Measurements from ENCODE around the gene LRFN2.

The LRFN2 gene

DNA sequence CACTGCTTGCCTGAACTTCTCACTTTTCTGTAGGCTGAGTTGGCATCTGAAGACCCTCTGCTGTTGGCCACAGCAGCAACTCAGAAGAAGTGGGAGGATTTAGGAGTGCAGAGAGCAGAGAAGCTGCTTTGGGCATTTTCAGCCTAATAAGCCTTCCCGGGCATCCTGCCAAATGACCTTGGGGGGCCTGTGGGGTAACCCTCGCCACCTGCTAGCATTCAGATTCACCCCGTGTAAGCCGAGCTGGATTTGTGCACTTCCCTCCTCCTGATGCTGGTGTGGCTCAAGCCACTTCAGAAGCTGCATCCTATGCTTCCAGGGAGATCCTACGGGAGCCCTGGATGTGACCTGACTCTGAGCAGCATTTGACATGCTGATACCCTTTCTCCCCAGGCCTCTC lies 114.8 kb downstream of the LRFN2 start:
- DNase-seq, result no peak

DNA sequence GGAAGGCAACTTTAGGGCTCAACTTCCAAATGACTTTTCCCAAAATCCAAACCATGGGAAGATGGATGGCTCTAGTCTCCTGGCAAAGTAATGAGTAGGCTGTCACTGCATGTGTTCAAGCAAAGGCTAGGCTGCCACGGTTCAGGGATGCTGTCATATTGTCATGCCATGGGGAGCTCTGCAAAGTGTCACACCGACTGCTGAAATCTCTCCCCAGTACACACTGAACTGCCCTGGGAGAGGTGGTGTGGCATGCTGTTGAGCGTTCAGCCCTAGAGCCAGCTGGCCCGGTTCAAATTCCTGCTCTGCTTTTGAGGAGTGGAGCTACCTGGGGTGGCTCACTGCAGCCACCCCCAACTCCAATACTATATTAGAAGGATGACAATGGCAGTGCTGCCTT lies 115.9 kb downstream of the LRFN2 start:
- no peak for DNase-seq

DNA sequence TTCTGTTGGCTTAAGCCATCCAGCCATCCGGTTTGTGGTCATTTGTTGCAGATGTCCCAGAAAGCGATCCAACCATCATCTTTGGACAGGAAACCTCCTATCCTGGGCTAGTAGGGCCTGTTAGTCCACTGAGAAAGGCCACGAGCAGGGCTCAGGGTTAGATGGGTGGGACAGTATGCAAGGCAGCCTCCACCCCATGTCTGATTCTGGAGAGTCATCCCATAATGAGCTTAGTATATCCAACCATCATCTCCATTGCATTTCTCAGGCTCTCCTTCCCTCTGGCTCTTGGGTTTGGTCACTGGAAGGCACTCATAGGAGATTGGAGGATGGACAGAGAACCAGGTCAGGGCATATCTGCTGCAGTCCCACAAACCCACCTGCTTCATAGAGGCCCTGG lies 117.8 kb downstream of the LRFN2 start:
- DNase-seq, result no peak

DNA sequence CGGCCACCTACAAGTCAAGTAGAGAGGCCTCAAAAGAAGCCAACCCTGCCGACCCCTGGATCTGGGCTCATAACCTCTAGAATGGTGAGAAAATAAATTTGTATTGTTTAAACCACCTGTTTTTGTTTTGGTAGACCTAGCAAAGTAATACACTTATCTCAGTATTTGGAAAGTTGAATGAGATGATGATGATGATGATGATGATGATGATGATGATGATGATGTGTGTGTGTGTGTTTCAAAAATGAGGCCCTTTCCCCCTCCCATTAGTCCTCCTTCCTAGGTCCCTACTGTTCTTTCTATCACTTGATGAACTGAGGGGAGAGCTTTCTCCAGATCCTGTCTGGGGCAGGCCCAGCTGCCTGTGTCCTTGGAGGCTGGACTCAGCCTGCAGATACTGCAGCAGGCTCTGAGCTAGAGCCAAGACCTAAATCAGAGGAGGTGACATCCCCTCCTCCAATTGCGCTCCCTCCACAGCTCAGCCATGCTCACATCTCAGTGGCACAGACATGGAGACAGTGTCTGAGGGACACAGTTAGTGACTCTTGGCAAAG lies 120.1 kb downstream of the LRFN2 start:
- no peak for DNase-seq

DNA sequence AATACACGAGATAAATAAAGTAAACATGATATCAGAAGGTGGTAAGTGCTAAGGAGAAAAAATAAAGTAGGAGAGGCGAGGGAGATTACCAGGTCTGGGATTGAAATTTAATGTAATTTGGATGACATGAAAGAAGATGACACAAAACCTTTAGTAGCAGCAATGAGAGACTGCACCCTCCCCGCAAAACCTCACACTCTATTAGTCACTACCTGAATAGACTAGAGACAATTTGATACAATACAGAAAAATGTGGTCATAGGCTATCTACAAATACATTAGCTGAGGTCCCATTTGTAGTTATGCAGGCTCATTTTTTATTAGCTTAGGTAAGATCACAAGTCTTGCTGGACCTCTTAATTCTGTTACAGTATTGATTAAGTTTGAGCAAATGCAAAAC lies 125.5 kb downstream of the LRFN2 start:
- DNase-seq, result no peak

DNA sequence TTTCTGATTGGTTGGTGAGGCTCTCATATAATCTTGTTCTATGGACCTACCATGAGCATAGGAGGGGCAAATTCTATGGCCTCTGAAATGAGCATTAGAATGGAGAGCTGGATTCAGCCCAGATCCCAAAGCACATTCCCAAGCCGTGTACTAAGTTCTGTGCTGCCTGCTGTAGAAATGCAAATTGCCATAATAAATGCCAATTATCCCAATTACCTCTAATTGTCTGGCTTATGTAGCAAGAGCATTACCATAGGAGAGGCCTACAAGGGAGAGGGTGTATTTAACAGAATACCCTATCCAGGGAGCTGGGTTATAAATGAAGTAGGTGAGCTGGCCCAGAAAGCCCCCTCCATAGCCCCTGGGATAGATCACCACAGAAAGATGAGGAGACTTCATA lies 126.8 kb downstream of the LRFN2 start:
- DNase-seq, result no peak

DNA sequence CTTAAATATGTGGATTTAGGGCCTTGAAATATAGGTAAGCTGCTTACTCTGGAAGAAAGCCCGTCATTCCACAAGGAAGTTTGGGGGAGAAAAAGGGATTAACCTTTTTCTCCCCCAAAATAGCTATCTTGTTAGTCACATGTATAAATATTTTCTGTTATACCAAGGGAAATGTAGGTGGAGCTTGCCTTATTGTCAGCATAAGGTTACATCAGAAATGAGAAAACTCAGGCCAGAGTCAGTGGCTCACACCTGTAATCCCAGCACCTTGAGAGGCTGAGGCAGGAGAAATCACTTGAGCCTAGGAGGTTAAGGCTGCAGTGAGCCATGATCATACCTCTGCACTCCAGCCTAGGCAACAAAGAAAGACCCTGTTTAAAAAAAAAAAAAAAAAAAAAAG lies 129.9 kb downstream of the LRFN2 start:
- no peak for DNase-seq

DNA sequence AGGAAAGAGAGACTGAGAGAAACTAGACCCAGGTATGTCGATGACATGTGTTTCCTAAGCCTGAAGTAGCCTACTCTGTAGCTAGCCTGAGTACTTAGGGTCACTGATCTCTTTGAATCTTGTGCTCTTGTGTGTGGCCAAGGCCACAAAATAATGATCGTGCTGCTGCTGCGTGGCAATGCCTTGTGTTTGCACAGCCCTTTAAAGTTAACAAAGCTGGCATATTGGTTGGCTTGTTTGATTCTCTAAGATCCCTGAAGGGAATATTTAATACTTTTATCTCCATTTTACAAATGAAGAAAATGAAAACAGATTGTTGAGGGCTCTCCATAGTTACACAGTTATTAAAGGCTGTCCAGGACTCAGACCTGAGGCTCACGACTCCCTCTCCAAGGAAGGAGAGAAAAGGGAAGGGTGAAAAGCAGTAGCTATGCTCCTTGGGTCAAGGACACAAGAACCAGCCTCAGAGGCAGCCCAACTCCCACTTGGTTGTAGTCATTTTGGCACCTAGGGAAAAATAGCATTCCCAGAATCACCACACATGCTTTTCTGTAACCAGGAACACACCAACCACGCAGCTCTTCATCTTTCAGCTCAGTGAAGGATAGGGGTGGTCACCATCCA lies 130.7 kb downstream of the LRFN2 start:
- DNase-seq, result no peak

DNA sequence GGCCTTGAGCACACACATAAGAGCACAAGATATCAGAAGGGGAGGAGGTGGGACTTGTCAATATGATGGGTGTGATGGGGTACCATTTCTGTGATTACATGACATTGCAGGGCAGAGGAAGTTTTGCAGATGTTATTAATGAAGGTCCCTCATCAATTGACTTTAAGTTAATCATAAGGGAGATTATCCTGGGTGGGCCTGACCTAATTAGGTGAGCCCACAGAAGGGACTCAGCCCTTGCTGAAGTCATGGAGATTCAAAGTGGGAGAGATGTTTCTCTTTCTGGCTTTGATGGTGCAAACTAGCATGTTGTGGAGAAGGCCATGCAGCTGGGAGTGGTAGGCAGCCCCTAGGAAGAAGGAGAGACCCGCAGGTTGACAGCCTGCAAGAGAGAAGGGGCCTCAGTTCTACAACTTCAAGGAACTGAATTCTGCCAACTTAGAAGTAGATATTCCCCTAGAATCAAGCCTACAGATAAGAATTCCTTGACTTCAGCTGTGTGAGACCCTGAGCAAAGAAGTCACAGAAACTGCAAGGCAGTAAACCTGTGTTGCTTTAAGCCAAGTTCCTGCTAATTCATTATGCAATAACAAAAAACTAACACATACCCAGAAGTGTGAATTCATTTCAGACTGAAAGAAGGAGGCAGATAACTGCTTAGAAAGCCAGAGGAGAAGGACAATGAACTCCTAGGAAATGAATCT lies 131.3 kb downstream of the LRFN2 start:
- DNase-seq, result no peak

DNA sequence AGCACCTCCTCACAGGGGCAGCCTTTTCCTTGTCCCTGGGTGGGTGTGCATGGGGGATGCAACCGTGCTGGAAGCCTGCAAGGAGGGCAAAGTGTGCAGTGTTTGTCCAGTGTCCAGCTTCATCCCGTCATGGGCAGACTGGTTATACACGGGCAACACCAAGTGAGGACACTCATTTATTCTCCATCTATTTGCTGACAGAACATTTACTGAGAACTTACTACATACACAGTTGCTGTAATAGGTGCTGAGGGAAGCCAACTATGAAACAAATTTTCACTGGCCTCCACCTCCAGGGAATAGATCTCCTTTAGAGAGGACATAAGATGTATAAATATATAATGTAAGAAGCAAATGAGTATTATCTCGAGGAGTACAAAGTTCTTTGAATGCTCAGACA lies 136.7 kb downstream of the LRFN2 start:
- no peak for DNase-seq

DNA sequence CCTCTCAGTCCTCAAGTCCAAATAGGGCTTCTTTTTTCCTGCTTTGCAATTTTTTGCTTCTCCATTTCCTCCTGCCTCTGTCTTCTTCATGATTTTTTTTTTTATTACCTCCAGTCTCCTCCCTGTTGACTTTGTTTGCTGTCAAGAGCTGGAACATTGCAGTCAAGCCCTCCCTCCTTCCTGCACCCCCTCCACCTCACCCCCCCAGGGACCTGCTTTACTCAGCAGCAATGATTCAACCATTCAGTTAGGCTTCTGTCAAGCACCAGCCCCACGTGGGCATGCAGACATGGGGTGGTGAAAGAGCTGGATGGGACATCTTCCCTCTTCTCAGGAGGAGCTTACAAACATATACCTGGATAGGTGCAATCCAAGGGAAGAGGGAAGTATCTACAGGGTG lies 142.4 kb downstream of the LRFN2 start:
- no peak for DNase-seq

DNA sequence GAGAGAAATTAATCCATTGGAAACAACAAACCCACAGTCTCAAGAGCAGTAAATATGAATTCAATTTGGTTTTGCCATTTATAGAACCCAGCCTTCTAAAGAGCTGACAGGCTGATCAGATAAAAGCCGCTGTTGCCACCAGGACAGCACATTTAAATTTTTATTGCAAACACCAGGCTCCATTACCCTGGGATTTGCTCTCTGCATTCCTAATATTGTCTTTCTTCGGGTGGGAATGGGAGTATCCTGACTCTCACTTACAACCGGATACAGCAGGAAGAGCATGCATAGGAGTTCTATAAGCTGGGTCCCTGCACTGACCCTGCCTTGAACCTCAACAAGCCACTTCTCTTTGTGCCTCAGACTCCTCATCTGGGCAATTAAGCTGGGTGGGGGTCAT lies 142.9 kb downstream of the LRFN2 start:
- DNase-seq, result no peak

DNA sequence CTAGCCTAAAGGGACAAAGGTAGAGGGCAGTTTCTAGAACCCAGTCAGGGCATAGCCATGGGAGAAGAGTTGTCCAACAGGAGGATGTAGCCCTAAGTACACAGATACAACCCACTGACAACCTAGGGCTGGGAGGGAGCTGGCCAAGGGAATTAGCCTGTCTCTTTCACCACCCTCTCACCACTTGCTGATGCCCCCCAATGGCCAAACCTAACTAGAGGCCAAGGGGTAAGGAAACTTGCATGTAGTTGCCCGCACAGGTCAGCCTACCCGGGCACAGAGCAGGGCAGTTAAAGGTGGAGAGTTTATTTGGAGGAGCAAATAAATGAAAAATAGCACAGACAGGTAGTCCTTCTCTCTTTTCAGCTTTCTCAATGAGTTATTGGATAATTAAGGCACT lies 143.3 kb downstream of the LRFN2 start:
- no peak for DNase-seq

DNA sequence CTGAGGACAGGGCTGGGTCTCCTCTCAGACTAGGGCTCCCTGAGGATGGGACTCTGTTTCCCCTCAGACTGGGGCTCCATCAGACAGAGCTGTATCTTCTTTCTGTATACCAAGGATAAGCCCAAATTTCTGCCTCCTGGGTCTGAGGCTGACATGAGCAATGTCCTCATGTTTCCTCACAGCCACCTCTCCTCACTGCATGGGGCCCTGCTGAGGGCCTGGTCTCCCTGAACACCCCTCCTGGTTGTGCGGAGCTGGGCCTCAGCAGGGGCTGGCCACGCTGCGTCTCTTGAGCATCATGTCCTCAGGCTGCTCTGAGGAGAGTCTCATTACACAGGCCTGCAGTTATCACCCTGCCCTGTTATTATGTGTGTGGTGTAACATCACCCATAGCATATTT lies 144.6 kb downstream of the LRFN2 start:
- DNase-seq, result no peak

DNA sequence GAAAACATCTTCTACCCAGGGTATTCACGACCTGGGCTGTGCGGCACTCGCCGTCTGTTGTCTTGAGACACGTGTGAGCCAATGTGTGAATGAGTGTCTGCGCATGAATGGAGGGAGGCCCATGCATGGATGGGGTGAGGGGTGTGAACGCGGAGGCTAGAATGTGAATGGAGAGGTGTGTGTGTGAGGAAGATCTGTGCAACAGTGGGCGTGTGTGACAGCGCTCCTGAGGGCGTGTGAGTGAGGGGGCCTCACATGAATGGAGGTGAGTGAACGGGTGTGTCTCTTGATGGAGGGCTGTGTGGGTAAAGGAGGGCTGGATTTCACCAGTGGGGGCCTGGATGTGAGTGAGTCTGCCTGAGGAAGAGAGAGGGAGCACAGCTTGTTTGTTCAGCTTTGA lies 146.0 kb downstream of the LRFN2 start:
- DNase-seq, result no peak

DNA sequence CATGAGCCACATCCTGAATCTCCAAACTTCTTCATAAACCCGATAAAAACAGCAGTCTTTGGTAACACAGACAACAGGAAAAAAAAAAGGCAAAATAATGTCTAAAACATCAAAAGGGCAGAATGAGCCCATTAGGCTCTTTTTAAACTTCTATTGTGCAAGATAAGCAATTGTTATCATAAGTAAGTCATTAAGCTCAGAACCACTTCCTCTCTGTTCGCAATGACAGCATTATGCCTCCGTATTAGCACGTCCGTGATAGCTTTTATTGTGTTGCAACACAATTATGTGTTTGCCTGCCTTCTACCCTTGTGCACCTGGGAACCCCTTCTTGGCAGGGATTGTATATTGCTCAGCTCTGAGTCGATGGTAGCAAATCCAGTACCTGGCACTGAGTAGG lies 147.1 kb downstream of the LRFN2 start:
- DNase-seq, result no peak

DNA sequence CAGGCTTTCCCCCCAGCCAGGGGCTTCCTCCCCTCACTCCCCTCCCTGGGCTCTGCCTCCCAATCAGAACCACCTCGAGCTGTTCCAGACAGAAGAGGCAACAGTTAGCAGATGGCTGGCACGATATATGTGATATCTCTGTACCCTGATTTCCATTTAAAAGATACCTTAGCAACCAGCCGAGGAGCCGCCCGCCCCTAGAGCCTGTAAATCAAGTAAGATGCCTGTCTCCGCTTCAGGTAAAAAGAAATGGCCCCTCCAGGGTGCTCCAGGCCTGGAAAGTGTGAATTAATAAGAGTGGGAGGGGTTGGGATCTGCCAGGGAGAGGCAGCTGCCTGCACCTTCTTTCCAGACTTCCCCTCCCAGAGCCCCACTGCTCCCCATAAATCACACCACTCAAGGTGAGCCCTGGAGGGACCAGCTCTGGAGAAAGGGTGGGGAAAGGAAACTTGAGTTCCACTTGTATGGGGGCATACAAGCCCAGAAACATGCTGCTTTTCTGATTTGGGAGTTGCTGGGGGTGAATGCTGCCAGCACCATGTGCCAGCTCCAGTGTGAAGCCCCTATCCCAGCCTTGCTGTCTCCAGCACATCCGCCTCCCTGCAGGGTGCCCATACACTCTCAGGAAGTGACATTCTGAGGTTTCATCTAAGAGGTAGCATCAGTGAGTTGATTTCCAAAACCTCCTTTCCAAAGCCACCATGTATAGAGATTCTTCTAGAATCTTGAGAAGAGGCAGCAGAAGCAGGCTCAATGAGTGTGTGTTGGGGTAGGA lies 148.0 kb downstream of the LRFN2 start:
- DNase-seq, result no peak

DNA sequence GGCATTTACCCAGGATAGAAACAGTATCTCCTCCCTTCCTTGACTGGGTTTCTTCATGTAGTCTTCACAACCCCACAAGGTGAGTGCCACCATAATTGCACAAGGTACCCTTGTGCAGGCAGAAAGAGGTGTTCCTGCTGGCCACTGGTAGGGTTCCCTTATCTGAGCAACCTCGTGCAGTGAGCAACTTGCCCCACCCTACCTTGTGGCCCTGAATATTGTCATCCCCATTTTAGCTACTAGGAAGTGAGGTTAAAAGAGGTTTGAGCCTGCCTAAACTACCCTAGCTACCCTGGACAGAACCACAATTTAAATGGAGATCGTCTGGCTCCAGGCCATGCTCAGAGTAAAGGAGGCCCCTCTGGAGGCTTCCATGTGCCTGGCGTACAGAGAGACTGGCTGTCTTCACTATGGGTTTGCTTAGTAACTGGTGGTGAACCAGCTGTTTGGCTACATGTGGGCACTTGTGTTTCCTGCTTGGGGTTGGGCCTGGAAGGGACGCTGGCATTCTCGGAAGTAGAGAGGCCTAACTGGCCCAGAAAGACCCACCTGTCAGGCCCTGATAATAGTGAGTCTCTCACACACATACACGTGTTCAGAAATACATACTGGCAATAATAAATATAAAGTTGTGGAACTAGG lies 148.8 kb downstream of the LRFN2 start:
- no peak for DNase-seq

DNA sequence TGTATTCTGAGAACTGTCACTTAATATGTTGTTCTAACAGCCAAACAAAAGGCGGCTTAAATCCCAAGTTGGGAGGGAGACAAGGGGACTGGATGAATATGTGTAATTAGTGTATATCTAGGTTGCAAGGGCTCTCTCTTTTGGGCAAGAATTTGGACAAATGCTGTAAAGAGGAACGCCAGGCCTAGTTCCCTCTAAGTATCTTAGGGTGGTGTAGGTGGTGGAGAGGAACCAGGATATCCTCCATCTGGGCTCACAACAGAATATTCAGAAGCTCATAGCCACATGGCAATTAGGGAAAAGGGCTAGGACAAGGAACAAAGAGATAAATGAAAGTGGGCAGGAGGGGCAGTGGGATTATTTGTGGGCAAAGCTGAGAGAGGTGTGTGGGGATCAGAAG lies 149.5 kb downstream of the LRFN2 start:
- DNase-seq, result no peak

DNA sequence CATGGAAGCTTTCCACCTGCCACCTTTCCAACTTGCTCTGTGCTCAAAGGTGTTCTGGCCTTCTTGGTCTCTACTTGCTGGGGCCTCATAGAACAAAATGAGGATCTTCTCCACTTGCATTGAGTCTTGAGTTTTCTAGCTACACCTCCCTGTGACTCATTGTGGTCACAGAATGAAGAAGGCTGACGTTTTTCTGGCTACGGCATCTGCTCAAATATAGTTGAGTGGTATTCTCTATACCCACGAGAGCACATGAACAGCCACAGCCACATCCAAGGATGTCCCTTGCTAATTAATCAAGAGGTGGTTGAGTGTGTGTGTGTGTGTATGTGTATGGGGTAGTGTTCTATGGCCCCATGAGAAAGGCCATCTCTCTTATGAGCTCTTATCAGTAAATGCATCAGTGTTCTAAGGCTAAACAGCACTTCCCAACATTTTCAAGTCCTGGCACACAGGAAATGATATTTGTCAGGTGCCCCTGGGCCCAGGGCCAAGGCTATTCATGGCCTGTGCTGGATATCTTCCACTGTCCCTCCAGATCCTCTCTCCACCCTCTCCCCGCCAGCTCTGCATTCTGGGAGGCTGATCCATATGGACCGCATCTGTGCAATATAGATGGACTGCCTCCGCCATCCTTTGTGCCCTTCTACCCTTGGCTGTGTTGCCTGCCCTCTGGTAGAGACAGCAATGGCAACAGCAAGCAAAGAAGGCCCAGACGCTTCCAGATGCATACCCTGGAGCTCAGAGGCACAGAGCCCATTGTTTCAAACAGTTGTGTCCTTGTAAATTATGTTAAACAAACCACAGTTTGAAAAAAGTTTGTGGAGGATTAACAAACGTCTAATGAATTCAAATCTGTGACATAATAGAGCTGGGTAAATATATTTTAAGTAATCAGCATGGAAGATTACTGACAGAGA lies 150.2 kb downstream of the LRFN2 start:
- DNase-seq, result peak in 1 of 2 donors; percentile 3

DNA sequence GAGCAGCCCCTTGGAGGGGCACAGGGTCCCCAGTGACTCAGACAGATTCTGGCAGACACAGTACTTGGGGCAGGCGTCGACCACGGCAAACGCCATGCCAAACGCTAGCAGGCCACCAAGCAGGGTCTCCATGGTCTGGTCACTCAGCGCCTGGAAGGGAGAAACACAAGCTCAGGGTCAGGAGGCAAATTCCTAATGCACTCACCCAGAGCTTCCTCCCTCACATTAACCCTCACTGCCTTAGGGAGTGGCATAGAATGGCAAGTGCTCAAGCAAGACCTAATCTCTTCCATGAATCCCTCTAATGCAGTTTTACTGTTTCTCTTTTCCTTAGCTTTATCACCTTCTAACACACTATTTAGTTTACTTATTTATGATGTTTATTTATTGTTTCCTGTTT lies 154.2 kb downstream of the LRFN2 start:
- DNase-seq, result no peak

DNA sequence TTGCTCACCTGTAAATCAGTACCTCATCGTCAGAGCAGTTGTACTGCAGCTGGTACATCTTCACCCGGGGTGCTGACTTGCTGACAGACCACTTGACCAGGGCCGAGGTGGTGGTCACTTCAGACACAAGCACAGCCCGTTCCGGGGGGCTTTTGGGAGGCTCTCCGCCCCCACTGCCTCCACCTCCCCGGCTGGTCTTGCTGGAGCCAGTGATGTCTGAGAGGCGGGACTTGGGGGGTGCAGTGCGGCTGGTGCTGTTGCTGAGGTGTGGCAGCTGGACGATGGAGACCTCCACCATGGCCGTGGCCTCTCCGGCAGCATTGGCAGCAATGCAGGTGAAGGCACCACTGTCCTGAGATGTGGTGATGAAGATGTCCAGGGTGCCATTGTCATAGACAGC lies 155.5 kb downstream of the LRFN2 start:
- no peak for DNase-seq
